H9 (cell line): ENCODE results near the gene TPGS1. TPM values are rescaled to one million over a fixed set of nuclear protein-coding genes. Genes with fewer than 3 reads are reported as not detected.

Experiments used
- DNase-seq: peaks from one replicate; pipeline ENCODE4 v3.0.0-alpha.2; 2017
- H2AFZ ChIP-seq: one replicate; pipeline ENCODE4 v1.6.1; 2013; ENCODE audit warnings: mild to moderate bottlenecking, low read length, control low read depth, moderate library complexity
- H2AK5ac ChIP-seq: 2 replicates; pipeline ENCODE4 v1.6.1; 2013; ENCODE audit warnings: low read length, control low read depth, mixed read lengths; ENCODE audit not compliant: insufficient read length
- H2BK120ac ChIP-seq: one replicate; pipeline ENCODE4 v1.6.1; 2013; ENCODE audit warnings: low read depth, mild to moderate bottlenecking, low read length, control low read depth, inconsistent platforms; ENCODE audit not compliant: poor library complexity, severe bottlenecking
- H2BK12ac ChIP-seq: 2 replicates; pipeline ENCODE4 v1.6.1; 2013; ENCODE audit warnings: low read length, control low read depth, mixed read lengths, low read depth; ENCODE audit not compliant: insufficient read length
- H2BK15ac ChIP-seq: 2 replicates; pipeline ENCODE4 v1.6.1; 2013; ENCODE audit warnings: low read depth, low read length, control low read depth
- H2BK20ac ChIP-seq: one replicate; pipeline ENCODE4 v1.6.1; 2013; ENCODE audit warnings: low read depth, mild to moderate bottlenecking, low read length, control low read depth, inconsistent platforms; ENCODE audit not compliant: poor library complexity, severe bottlenecking
- H2BK5ac ChIP-seq: 2 replicates; pipeline ENCODE4 v1.6.1; 2013; ENCODE audit warnings: low read length, control low read depth, mixed read lengths; ENCODE audit not compliant: insufficient read length
- H3K14ac ChIP-seq: 2 replicates; pipeline ENCODE4 v1.6.1; 2013; ENCODE audit warnings: low read length, control low read depth; ENCODE audit not compliant: insufficient read depth
- H3K18ac ChIP-seq: 2 replicates; pipeline ENCODE4 v1.6.1; 2013; ENCODE audit warnings: low read depth, mild to moderate bottlenecking, mixed read lengths, low read length, control low read depth; ENCODE audit not compliant: insufficient read length
- H3K23ac ChIP-seq: 2 replicates; pipeline ENCODE4 v1.6.1; 2013; ENCODE audit warnings: low read length, control low read depth, mixed read lengths, low read depth; ENCODE audit not compliant: insufficient read length
- H3K23me2 ChIP-seq: 2 replicates; pipeline ENCODE4 v1.6.1; 2013; ENCODE audit warnings: low read depth, mild to moderate bottlenecking, mixed read lengths, low read length, control low read depth; ENCODE audit not compliant: insufficient read length, poor library complexity, severe bottlenecking
- H3K27ac ChIP-seq: 2 replicates; pipeline ENCODE4 v1.5.1; 2013; ENCODE audit warnings: low read length, control low read depth, mixed read lengths, low read depth; ENCODE audit not compliant: insufficient read length
- H3K27me3 ChIP-seq: 2 replicates; pipeline ENCODE4 v1.6.1; 2013; ENCODE audit warnings: low read length, control low read depth, inconsistent platforms; ENCODE audit not compliant: insufficient read depth
- H3K4ac ChIP-seq: 2 replicates; pipeline ENCODE4 v1.6.1; 2013; ENCODE audit warnings: low read depth, mild to moderate bottlenecking, control low read depth, inconsistent platforms, low read length, moderate library complexity
- H3K4me1 ChIP-seq: 2 replicates; pipeline ENCODE4 v1.6.1; 2013; ENCODE audit warnings: low read length, control low read depth, inconsistent platforms; ENCODE audit not compliant: insufficient read depth
- H3K4me2 ChIP-seq: 2 replicates; pipeline ENCODE4 v1.6.1; 2013; ENCODE audit warnings: low read length, control low read depth, mixed read lengths; ENCODE audit not compliant: insufficient read length, insufficient read depth
- H3K56ac ChIP-seq: 2 replicates; pipeline ENCODE4 v1.6.1; 2013; ENCODE audit warnings: low read depth, mild to moderate bottlenecking, mixed read lengths, low read length, control low read depth; ENCODE audit not compliant: insufficient read length
- H3K79me1 ChIP-seq: 2 replicates; pipeline ENCODE4 v1.6.1; 2013; ENCODE audit warnings: low read depth, mild to moderate bottlenecking, moderate library complexity, low read length, control low read depth, inconsistent platforms; ENCODE audit not compliant: insufficient read depth, poor library complexity, severe bottlenecking
- H3K79me2 ChIP-seq: 2 replicates; pipeline ENCODE4 v1.6.1; 2013; ENCODE audit warnings: low read length, control low read depth, inconsistent platforms; ENCODE audit not compliant: insufficient read depth
- H3K9ac ChIP-seq: 2 replicates; pipeline ENCODE4 v1.6.1; 2013; ENCODE audit warnings: low read length, control low read depth, mixed read lengths; ENCODE audit not compliant: insufficient read length; ENCODE audit errors: extremely low read depth
- H3K9me3 ChIP-seq: one replicate; pipeline ENCODE4 v1.6.1; 2013; ENCODE audit warnings: low read depth, low read length, inconsistent platforms; ENCODE audit not compliant: control insufficient read depth
- H3T11ph ChIP-seq: one replicate; pipeline ENCODE4 v1.6.1; 2013; ENCODE audit warnings: mild to moderate bottlenecking, low read length, control low read depth, inconsistent platforms
- H4K20me1 ChIP-seq: one replicate; pipeline ENCODE4 v1.6.1; 2013; ENCODE audit not compliant: control insufficient read depth, insufficient read length, insufficient read depth
- H4K5ac ChIP-seq: 2 replicates; pipeline ENCODE4 v1.6.1; 2013; ENCODE audit warnings: low read depth, mild to moderate bottlenecking, mixed read lengths, low read length, control low read depth; ENCODE audit not compliant: insufficient read length
- H4K8ac ChIP-seq: replicated peaks from 2 replicates; pipeline ENCODE4 v1.6.1; 2013; ENCODE audit warnings: low read length, control low read depth, mixed read lengths, low read depth; ENCODE audit not compliant: insufficient read length
- H4K91ac ChIP-seq: 2 replicates; pipeline ENCODE4 v1.6.1; 2013; ENCODE audit warnings: low read depth, mild to moderate bottlenecking, moderate library complexity, mixed read lengths, low read length, control low read depth; ENCODE audit not compliant: insufficient read length
- H3K27ac Mint-ChIP-seq, 3 experiments: 2 replicates in 2 of 3; 3 replicates in 1 of 3; pipeline ENCODE4 v1.8.0; 2020 to 2021; ENCODE audit warnings: mixed read lengths in 3 of 3, mild to moderate bottlenecking in 1 of 3, moderate library complexity in 1 of 3
- H3K27me3 Mint-ChIP-seq: 2 replicates; pipeline ENCODE4 v1.8.0; 2021; ENCODE audit warnings: low read depth, mild to moderate bottlenecking, moderate library complexity, mixed read lengths
- H3K36me3 Mint-ChIP-seq, 3 experiments: 2 replicates in 2 of 3; 3 replicates in 1 of 3; pipeline ENCODE4 v1.8.0; 2020 to 2021; ENCODE audit warnings: low read depth in 3 of 3, mixed read lengths in 3 of 3; ENCODE audit not compliant: insufficient read depth in 1 of 3
- H3K4me1 Mint-ChIP-seq, 2 experiments: 2 replicates each; pipeline ENCODE4 v1.8.0; 2020; ENCODE audit warnings: mixed read lengths in 2 of 2
- H3K4me3 Mint-ChIP-seq, 2 experiments: 2 replicates in 1 of 2; 3 replicates in 1 of 2; pipeline ENCODE4 v1.8.0; 2020 to 2021; ENCODE audit warnings: mild to moderate bottlenecking in 2 of 2, mixed read lengths in 2 of 2, moderate library complexity in 1 of 2
- H3K9me3 Mint-ChIP-seq, 2 experiments: 2 replicates in 1 of 2; 3 replicates in 1 of 2; pipeline ENCODE4 v1.8.0; 2020; ENCODE audit warnings: mild to moderate bottlenecking in 2 of 2, mixed read lengths in 2 of 2, moderate library complexity in 1 of 2
- WGBS: extraction: QIAGEN DNeasy Blood & Tissue Kit; methylation state at CpG from one replicate; pipeline ENCODE4 v1.1.7; 2013; ENCODE audit warnings: missing lambda C conversion rate, low lambda C conversion rate, mixed read lengths; ENCODE audit not compliant: insufficient read length; ENCODE audit errors: extremely low coverage; 5-methylcytosine and 5-hydroxymethylcytosine counted together
- total RNA-seq: library from RNA; stranded (reverse); gene quantifications from 2 replicates; pipeline ENCODE4 v1.2.1, GENCODE V29; 2021
- TF ChIP-seq, protein P1 (sequence below): fragments of 200-600 bp; sonication (generic); conservative IDR thresholded peaks from 3 replicates; pipeline ENCODE4 v1.8.0; 2021; ENCODE audit warnings: antibody characterized with exemption, mild to moderate bottlenecking

TPGS1 gene
- total RNA-seq, 1 experiment from 2014 or later, result 7.4 TPM

- no peak overlapping the region for H3K9ac ChIP-seq
- H3K27me3 Mint-ChIP-seq, result peaks cover 14% of the 10 kb centered on the region
Observed at GRCh38 chr19:512547-513365, 5.5 kb downstream of the TPGS1 start.

More at GRCh38 chr19:512547-513365, 5.5 kb downstream of the TPGS1 start:
- no peak overlapping the region for H3K27ac Mint-ChIP-seq
- no peak overlapping the region for H2BK5ac ChIP-seq
- H4K20me1 ChIP-seq, result peaks cover 5% of the 10 kb centered on the region
- no peak overlapping the region for H3K27ac ChIP-seq
- H2AK5ac ChIP-seq, result no peak overlapping the region
- H3K23me2 ChIP-seq, result peaks cover 6% of the 10 kb centered on the region
- no peak overlapping the region for H2BK120ac ChIP-seq
- H3K36me3 Mint-ChIP-seq, result peaks cover 10 to 26% (median 10%) of the 10 kb centered on the region in 3 experiments; a peak in 6 of 7 replicates
- no peaks in the 10 kb centered on the region for H3K79me2 ChIP-seq
- no peak overlapping the region for H3T11ph ChIP-seq
- TF ChIP-seq, protein P1, sequence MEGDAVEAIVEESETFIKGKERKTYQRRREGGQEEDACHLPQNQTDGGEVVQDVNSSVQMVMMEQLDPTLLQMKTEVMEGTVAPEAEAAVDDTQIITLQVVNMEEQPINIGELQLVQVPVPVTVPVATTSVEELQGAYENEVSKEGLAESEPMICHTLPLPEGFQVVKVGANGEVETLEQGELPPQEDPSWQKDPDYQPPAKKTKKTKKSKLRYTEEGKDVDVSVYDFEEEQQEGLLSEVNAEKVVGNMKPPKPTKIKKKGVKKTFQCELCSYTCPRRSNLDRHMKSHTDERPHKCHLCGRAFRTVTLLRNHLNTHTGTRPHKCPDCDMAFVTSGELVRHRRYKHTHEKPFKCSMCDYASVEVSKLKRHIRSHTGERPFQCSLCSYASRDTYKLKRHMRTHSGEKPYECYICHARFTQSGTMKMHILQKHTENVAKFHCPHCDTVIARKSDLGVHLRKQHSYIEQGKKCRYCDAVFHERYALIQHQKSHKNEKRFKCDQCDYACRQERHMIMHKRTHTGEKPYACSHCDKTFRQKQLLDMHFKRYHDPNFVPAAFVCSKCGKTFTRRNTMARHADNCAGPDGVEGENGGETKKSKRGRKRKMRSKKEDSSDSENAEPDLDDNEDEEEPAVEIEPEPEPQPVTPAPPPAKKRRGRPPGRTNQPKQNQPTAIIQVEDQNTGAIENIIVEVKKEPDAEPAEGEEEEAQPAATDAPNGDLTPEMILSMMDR, result no peak
- no peak overlapping the region for H3K56ac ChIP-seq
- H3K9me3 ChIP-seq, result no peaks in the 10 kb centered on the region
- no peak overlapping the region for H3K14ac ChIP-seq
- H4K8ac ChIP-seq, result no peak overlapping the region
- no peaks in the 10 kb centered on the region for H3K79me1 ChIP-seq
- H2BK12ac ChIP-seq, result no peak overlapping the region
- no peaks in the 10 kb centered on the region for H3K27me3 ChIP-seq
- H3K4me3 Mint-ChIP-seq, result peak overlapping the region in 1 of 2 experiments; percentile 65; a peak in 1 of 5 replicates
- peaks cover 5 to 7% of the 10 kb centered on the region in 2 experiments; a peak in 3 of 5 replicates for H3K9me3 Mint-ChIP-seq
- H3K4me1 ChIP-seq, result no peaks in the 10 kb centered on the region
- H4K91ac ChIP-seq, result no peak overlapping the region
- no peak overlapping the region for H3K23ac ChIP-seq
- no peak overlapping the region for H3K4me2 ChIP-seq
- no peak overlapping the region for H2AFZ ChIP-seq
- H2BK15ac ChIP-seq, result no peak overlapping the region
- no CpG with 5 or more reads among the region's 62 CpGs for WGBS
- no peak overlapping the region for H3K4ac ChIP-seq
- no peak overlapping the region for H2BK20ac ChIP-seq
- DNase-seq, result no peak
- H4K5ac ChIP-seq, result no peak overlapping the region
- H3K4me1 Mint-ChIP-seq, result peaks cover 19 to 26% of the 10 kb centered on the region in 2 experiments
- H3K18ac ChIP-seq, result no peak overlapping the region
